ENCODE measurements around the gene ASPSCR1. TPM values are rescaled to one million over a fixed set of nuclear protein-coding genes. Genes with fewer than 3 reads are reported as not detected.
A peak's percentile ranks its signal among the peaks of the same experiment; 100 is the strongest.

Gene ASPSCR1
- total and polyA plus RNA-seq, 2 of the 8 experiments (the other 6 are each of a cell fraction or from before 2014, with no cell fraction given): 33.3 to 43.7 TPM

GRCh38 chr17:81962499-81963441 is 14.7 kb upstream of the ASPSCR1 start:
- Histone ChIP-seq H3K9ac (replicated peaks in 1 of 4; ENCODE audit: extremely low read depth in 1 of 4, low read depth in 3 of 4, low read length in 3 of 4) (no peak overlapping the region), H3K4me3 (ENCODE audit: extremely low read depth in 1 of 4, insufficient read depth in 2 of 4, low read depth in 3 of 4, low read length in 4 of 4) (no peak overlapping the region), H3K23ac (ENCODE audit: insufficient read length) (no peak overlapping the region), H2AFZ (ENCODE audit: low read length) (no peak overlapping the region), H4K8ac (ENCODE audit: extremely low read depth, insufficient read depth, low read length) (no peak overlapping the region), H2AK5ac (ENCODE audit: low read depth, low read length) (no peak overlapping the region), H3K27me3 (replicated peaks in 1 of 4; ENCODE audit: control insufficient read depth in 3 of 4, extremely low read depth in 1 of 4, insufficient read depth in 3 of 4, low read length in 3 of 4) (peaks cover 45 to 84% (median 74%) of the 10 kb centered on the region in 4 experiments), H3K4me2 (ENCODE audit: insufficient read depth in 1 of 2, low read depth in 2 of 2, low read length in 2 of 2) (no peak overlapping the region), H3K79me2 (ENCODE audit: control insufficient read depth in 1 of 2, insufficient read depth in 2 of 2, low read length in 2 of 2) (no peaks in the 10 kb centered on the region), H3K14ac (ENCODE audit: insufficient read length) (no peak overlapping the region), H2BK20ac (ENCODE audit: low read length) (no peak overlapping the region), H4K20me1 (replicated peaks in 1 of 2; ENCODE audit: control insufficient read depth in 1 of 2, insufficient read depth in 2 of 2, low read length in 2 of 2) (peaks cover 2 to 3% of the 10 kb centered on the region in 2 experiments), H2BK120ac (replicated peaks; ENCODE audit: low read depth, low read length) (no peak overlapping the region), H4K91ac (replicated peaks; ENCODE audit: insufficient read length, low read length) (no peak overlapping the region), H2BK12ac (ENCODE audit: low read depth, low read length) (peak overlapping the region; percentile 79; the same call in 1 of the 2 replicates), H3K36me3 (ENCODE audit: control insufficient read depth in 2 of 4, insufficient read depth in 4 of 4, low read length in 3 of 4) (peaks cover 0 to 13% (median 0%) of the 10 kb centered on the region in 4 experiments; a peak in 1 of 8 replicates), H3K23me2 (ENCODE audit: low read depth, low read length) (peaks cover 4% of the 10 kb centered on the region; the same call in 1 of the 2 replicates), H3K9me3 (ENCODE audit: insufficient read depth in 2 of 2, low read depth in 1 of 2, low read length in 1 of 2) (no peaks in the 10 kb centered on the region), H2BK5ac (ENCODE audit: low read depth, low read length) (no peak overlapping the region), H4K5ac (ENCODE audit: insufficient read length, low read depth, low read length) (no peak overlapping the region), H3K4me1 (replicated peaks in 1 of 4; ENCODE audit: control insufficient read depth in 3 of 4, insufficient read depth in 4 of 4, low read length in 3 of 4) (peaks cover 0 to 22% (median 17%) of the 10 kb centered on the region in 4 experiments; a peak in 6 of 7 replicates), H3K56ac (replicated peaks; ENCODE audit: insufficient read length, low read depth, low read length) (no peak overlapping the region), H3K79me1 (ENCODE audit: low read depth, low read length) (no peaks in the 10 kb centered on the region), H3K27ac (ENCODE audit: low read depth, low read length) (no peak overlapping the region), H2BK15ac (ENCODE audit: low read length) (peak overlapping the region; percentile 19; the same call in 1 of the 2 replicates), H3K4ac (replicated peaks; ENCODE audit: insufficient read length, low read depth, low read length) (no peak overlapping the region), H3K18ac (ENCODE audit: extremely low read depth, low read length) (no peak overlapping the region)
- no peak for DNase-seq (ENCODE audit: low read depth in 1 of 2, low spot score in 2 of 2)
- FAIRE-seq: no peak
- 77% methylated on average over 37 of the region's 37 CpGs; no CpG with 5 or more reads in 1 of the 2 experiments for WGBS, 2 experiments (ENCODE audit: extremely low coverage in 1 of 2, insufficient coverage in 1 of 2, insufficient read length in 1 of 2, insufficient replicate concordance in 2 of 2, low coverage in 1 of 2, low lambda C conversion rate in 2 of 2, missing lambda C conversion rate in 1 of 2)
- POLR2A ChIA-PET (ENCODE audit: partially characterized antibody): interaction anchor here (0.7 to 1.5 kb wide), 8 partner anchors 15 to 146 kb away, joined by 3 to 6 read pairs (median 4); partner anchors contain the start of genes ASPSCR1, MAFG and MYADML2
- peak; percentile 1 for TF ChIP-seq EZH2 (IDR thresholded peaks at IDR 0.05; ENCODE audit: low read depth, low read length, severe bottlenecking)
- TF ChIP-seq JUN (IDR thresholded peaks at IDR 0.05; ENCODE audit: low read depth, low read length): no peak
- CTCF ChIA-PET (ENCODE audit: partially characterized antibody): interaction anchor here (0.6 to 5.1 kb wide), 10 partner anchors 13 to 59 kb away, joined by 3 to 22 read pairs (median 4); partner anchors contain the start of gene ASPSCR1
